HUDEP-2 (cell line): Measurements from ENCODE around the gene RBM4B.

Experiments used
- DNase-seq, 76 experiments: peaks; one replicate each; lab custom pipeline; 2025; ENCODE audit not compliant: unreplicated experiment in 76 of 76; lab: John Stamatoyannopoulos, UW

The RBM4B gene

GRCh38 chr11:66707486-66707885 lies 29.8 kb upstream of the RBM4B start:
- no peak for DNase-seq

GRCh38 chr11:66706989-66707388 lies 29.3 kb upstream of the RBM4B start:
- DNase-seq = no peak

DNA sequence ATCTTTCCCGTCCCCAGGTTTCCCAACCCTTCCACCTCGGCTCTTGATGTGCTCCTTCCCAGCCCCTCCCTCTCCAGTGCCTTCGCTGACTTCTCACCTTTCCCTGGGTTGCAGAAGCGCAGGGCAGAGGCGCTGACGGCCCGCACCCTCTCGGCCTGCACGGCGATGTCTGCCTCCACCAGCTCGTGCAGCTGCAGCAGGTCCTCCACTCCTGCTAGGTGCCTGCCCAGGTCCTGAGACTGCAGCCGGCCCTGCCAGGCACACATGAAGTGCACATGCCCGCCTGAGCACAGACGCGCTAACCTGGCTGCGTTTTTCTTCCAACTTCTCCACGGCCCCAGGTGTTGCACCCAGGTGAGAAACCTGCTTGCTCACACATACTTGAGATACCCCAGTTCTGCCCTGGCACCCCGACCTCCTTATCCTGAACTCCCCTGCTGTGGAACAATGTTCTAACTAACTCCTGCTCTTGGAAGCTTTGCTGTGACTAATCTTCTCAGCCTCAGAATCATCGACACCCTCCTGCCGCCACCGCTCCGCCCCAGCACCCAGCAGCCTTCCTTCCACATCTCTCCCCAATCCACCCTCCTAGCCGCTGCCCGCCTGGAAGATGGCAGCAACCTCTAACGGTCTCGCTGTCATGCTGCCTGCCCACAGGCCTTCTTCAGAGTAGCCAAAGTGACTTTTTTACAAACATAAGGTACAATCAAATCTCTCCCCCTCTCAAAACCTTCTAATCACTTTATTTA lies 28.1 kb upstream of the RBM4B start:
- no peak for DNase-seq

DNA sequence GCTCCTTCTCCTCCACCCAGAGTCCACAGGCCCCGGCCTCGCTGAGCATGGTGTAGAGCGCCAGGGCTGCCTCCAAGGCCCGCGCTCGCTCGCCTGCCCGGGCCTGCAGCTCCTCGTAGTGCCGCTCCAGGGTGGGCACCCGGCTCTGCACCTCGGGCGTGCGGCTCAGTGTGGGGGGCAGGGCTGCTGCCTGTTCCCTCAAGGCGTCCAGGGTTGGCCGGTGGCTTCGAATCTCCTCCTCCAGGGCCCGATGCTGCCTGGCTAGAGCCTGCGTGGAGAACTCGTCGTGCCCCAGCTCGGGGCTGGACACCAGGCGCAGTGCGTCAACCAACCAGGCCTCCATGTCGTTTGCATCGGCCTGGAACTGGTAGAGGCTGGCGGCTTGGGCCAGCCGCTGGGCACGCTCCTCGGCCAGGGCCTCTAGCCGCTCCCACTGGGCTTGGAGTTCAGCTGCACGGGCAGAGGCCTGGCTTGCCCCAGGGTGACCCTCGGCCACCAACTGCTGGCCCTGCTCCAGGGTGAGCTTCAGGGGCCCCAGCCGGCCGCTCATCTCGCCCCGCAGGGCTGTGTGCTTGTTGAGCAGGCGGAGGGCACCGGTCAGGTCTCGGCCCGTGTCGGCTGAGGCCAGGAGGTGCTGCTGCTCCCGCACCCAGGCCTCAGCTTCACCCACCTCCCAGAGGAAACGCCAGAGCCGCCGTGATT lies 27.1 kb upstream of the RBM4B start:
- no peak for DNase-seq

- peak in 74 of 76 experiments; percentile 29 to 97 (median 79) for DNase-seq
Measured at GRCh38 chr11:66701432-66702240, 23.9 kb upstream of the RBM4B start.

GRCh38 chr11:66700742-66701141 lies 23.1 kb upstream of the RBM4B start:
- no peak for DNase-seq

- DNase-seq = no peak
Measured at GRCh38 chr11:66700337-66700736, 22.6 kb upstream of the RBM4B start.

DNA sequence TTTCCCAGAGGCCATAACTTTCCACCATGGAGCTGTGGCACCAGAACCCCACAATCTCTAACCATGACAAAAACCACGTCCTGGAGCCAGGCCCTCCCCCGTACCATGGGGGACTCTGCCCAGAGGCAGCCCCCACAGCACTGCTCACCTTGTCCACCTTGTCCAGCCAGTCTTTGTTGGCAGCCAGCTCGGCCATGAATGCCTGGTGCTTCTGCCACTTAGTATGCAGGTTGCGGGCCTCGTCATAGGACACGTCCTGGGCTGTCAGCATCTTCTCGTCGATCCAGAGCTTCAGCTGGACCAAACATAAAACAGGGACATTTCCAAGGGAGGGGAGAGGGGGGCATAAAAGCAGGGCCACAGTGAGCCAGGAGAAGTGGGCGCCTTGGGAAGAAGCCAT lies 20.8 kb upstream of the RBM4B start:
- no peak for DNase-seq

GRCh38 chr11:66697988-66698387 lies 20.3 kb upstream of the RBM4B start:
- DNase-seq = no peak

DNA sequence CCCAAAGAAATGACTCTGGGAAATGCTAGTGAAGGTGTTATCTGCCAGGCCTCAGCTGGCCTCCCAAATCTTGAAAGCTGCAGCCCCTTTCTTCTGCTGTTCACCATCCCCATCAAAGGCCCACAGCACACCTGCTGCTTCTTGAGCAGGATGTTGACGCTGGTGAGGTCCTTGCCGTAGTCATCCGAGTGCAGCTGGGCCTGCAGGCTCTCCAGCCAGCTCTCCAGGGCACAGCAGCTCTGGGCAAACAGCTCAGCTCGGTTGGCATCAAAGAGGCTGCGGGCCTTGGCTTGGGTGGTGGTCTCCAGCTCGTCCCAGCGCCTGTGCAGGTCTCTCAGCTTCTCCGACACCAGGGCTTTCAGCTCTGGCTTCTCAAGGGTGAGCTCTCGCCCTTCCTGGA lies 18.5 kb upstream of the RBM4B start:
- no peak for DNase-seq

- DNase-seq = peak in 74 of 76 experiments; percentile 19 to 89 (median 71)
Measured at GRCh38 chr11:66694732-66695207, 17.1 kb upstream of the RBM4B start.

DNA sequence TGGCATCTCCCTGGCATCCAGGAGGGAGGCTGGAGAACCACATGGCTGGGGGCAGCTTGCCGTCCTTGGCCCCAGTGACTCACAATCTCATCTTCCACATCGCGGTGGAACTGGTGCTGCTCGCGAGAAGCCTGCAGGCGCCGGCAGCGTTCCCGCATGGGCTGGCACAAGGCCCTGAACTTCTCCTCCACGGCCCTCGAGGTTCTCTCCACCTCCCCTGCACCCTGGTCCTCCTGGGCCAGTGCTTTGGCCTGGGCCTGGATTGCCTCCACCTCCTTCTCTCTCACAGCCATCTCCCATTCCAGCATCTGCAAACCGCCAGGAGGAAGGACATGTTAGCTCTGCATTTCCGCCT lies 16.3 kb upstream of the RBM4B start:
- DNase-seq = no peak

GRCh38 chr11:66693356-66694055 lies 15.8 kb upstream of the RBM4B start:
- DNase-seq = no peak

DNA sequence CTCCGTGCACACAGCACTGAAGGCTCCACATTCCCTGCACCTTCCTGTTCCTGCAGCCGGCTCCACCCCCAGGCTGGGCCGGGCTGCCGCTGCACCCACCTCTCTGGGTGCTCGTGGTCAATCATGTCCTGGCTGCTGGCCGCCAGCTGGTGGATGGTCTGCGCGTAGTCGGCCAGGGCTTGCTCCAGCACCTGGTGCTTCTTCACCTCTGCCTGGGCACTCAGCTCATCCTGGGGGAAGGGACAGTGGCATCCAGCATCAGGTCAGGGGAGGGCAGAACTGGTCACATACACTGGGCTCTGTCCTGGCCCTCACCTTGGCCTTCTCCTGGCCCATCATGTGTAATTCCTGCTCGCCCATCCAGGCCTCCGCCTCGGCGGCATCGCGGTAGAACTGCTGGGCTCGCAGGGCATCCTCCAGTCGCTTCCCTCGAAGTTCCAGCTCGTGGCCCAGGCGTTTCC lies 15.2 kb upstream of the RBM4B start:
- no peak for DNase-seq

GRCh38 chr11:66692446-66692845 lies 14.8 kb upstream of the RBM4B start:
- DNase-seq = no peak

DNA sequence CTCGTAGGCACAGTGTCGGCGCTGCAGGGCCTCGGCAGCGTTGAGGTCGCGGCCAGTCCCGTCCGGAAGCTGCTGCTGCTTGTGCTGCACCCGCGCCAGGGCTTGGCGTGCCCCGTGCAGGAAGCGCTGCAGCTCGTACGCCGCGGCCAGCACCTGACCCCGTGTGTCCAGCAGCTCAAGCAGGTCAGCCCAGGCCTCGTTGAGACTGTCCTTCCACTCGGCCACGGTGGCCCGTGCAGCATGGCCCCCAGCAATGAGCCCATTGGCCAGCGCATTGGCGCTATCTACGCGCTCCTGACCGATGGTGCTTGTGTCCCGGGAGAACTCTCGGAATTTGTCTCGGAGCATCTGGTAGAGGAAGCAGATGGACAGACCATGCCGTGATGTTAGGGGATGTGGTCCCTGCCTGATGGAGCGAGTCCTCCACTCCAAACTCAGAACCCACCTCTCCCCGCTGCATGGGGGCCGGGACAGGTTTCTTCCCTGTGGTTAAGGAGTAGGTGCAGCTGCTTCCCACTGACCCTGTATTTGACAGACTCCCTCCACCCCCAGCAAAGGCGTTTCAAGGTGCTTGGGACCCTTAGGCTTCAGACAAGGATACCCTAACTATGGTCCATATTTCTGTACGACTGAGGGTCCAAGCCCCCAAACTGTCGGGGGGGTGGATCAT lies 13.8 kb upstream of the RBM4B start:
- no peak for DNase-seq

- DNase-seq = no peak
Measured at GRCh38 chr11:66689661-66690590, 12.2 kb upstream of the RBM4B start.

- no peak for DNase-seq
Measured at GRCh38 chr11:66688561-66689534, 11.2 kb upstream of the RBM4B start.
